ENCODE data around the gene NTN5. TPM values are rescaled to one million over a fixed set of nuclear protein-coding genes. Genes with fewer than 3 reads are reported as not detected.

The NTN5 gene
- total RNA-seq, 1 experiment from 2014 or later: not detected

- no peak for DNase-seq (ENCODE audit: unreplicated experiment)
- ChIA-PET POLR2A (interaction anchor here (0.9 to 1.0 kb wide), 2 partner anchors 41 to 169 kb away, joined by 3 to 4 read pairs; no protein-coding TSS in a partner anchor), CTCF (interaction anchor here (0.7 to 1.0 kb wide), 2 partner anchors 66 to 169 kb away, joined by 3 read pairs; no protein-coding TSS in a partner anchor)
- no peak overlapping the region for H3K27ac Mint-ChIP-seq (ENCODE audit: low read depth, unreplicated experiment)
- peaks cover 17% of the 10 kb centered on the region for H3K9me3 Mint-ChIP-seq (ENCODE audit: unreplicated experiment)
- BruUV-seq (replicated peaks): no TSS peak
- no peaks in the 10 kb centered on the region for H3K27me3 Mint-ChIP-seq (ENCODE audit: insufficient read depth, unreplicated experiment)
- intact Hi-C loops (cut with micrococcal nuclease): no loop called here
- peaks cover 5% of the 10 kb centered on the region for H3K4me1 Mint-ChIP-seq (ENCODE audit: insufficient read depth, unreplicated experiment)
- no peak for TF ChIP-seq CTCF (IDR thresholded peaks at IDR 0.05; ENCODE audit: unreplicated experiment)
- H3K4me3 Mint-ChIP-seq (ENCODE audit: unreplicated experiment): no peak overlapping the region
- H3K36me3 Mint-ChIP-seq (ENCODE audit: insufficient read depth, unreplicated experiment): peaks cover 6% of the 10 kb centered on the region
These were observed 751 bp upstream of the NTN5 start for GRCh38 chr19:48673436-48674100.

- Mint-ChIP-seq H3K4me3 (ENCODE audit: unreplicated experiment) (no peak overlapping the region), H3K9me3 (ENCODE audit: unreplicated experiment) (peaks cover 18% of the 10 kb centered on the region), H3K27me3 (ENCODE audit: insufficient read depth, unreplicated experiment) (no peaks in the 10 kb centered on the region), H3K27ac (ENCODE audit: low read depth, unreplicated experiment) (no peak overlapping the region), H3K4me1 (ENCODE audit: insufficient read depth, unreplicated experiment) (peaks cover 5% of the 10 kb centered on the region), H3K36me3 (ENCODE audit: insufficient read depth, unreplicated experiment) (no peaks in the 10 kb centered on the region)
- intact Hi-C loops (cut with micrococcal nuclease): no loop called here
- no peak for TF ChIP-seq CTCF (IDR thresholded peaks at IDR 0.05; ENCODE audit: unreplicated experiment)
- CTCF ChIA-PET: interaction anchor here (0.7 kb wide), 1 partner anchor 116 kb away, joined by 3 read pairs; no protein-coding TSS in a partner anchor
- BruUV-seq (replicated peaks): no TSS peak
- DNase-seq (ENCODE audit: unreplicated experiment): no peak
- POLR2A ChIA-PET: no interaction called here
These were observed 1.3 kb downstream of the NTN5 start for GRCh38 chr19:48671446-48671995.

- no peak for DNase-seq (ENCODE audit: unreplicated experiment)
- no peak overlapping the region for H3K27ac Mint-ChIP-seq (ENCODE audit: low read depth, unreplicated experiment)
- ChIA-PET POLR2A (no interaction called here), CTCF (no interaction called here)
- H3K4me3 Mint-ChIP-seq (ENCODE audit: unreplicated experiment): no peak overlapping the region
- intact Hi-C loops (cut with micrococcal nuclease): no loop called here
- no peaks in the 10 kb centered on the region for H3K36me3 Mint-ChIP-seq (ENCODE audit: insufficient read depth, unreplicated experiment)
- TF ChIP-seq CTCF (IDR thresholded peaks at IDR 0.05; ENCODE audit: unreplicated experiment): no peak
- peaks cover 18% of the 10 kb centered on the region for H3K9me3 Mint-ChIP-seq (ENCODE audit: unreplicated experiment)
- H3K27me3 Mint-ChIP-seq (ENCODE audit: insufficient read depth, unreplicated experiment): no peaks in the 10 kb centered on the region
- H3K4me1 Mint-ChIP-seq (ENCODE audit: insufficient read depth, unreplicated experiment): peaks cover 5% of the 10 kb centered on the region
- no TSS peak for BruUV-seq (replicated peaks)
These were observed 1.9 kb downstream of the NTN5 start for GRCh38 chr19:48670699-48671445.

- ChIA-PET POLR2A (no interaction called here), CTCF (no interaction called here)
- intact Hi-C loops (cut with micrococcal nuclease): no loop called here
- Mint-ChIP-seq H3K4me1 (ENCODE audit: insufficient read depth, unreplicated experiment) (no peaks in the 10 kb centered on the region), H3K9me3 (ENCODE audit: unreplicated experiment) (peaks cover 18% of the 10 kb centered on the region), H3K4me3 (ENCODE audit: unreplicated experiment) (no peak overlapping the region), H3K27me3 (ENCODE audit: insufficient read depth, unreplicated experiment) (no peaks in the 10 kb centered on the region), H3K36me3 (ENCODE audit: insufficient read depth, unreplicated experiment) (no peaks in the 10 kb centered on the region), H3K27ac (ENCODE audit: low read depth, unreplicated experiment) (no peak overlapping the region)
- no peak for TF ChIP-seq CTCF (IDR thresholded peaks at IDR 0.05; ENCODE audit: unreplicated experiment)
- no peak for DNase-seq (ENCODE audit: unreplicated experiment)
- BruUV-seq (replicated peaks): no TSS peak
These were observed 2.7 kb downstream of the NTN5 start for GRCh38 chr19:48669903-48670668.
